ENCODE data around the gene TRAF3.

DNA sequence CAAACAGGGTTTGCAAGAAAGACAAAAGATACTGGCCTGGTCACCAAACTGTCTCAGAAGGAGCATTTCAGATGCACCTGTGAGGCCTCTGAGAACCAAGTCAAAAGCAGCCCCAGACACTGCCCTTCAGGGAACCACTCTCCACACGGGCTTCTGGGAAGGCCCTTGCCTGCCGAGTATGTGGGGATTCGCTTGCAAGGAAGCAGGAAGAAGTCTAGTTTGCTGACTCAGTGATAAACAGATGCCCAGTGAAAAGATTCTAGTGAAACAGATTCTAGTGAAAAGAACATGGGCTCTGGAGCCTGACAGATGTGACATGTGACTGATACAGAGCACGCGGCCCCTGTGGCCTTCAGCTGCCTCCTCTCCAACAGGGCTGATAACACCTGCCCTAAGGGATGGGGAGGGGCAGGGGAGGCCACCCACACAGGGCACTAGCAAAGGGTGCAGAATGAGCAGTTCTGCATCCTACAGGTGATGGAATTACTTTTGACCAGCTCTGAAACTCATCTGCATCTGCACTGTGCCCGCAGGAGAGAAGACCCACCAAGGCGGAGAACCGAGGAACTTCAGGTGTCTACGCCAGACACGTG is 164.3 kb downstream of the TRAF3 start:
- TF ChIP-seq, protein P1, sequence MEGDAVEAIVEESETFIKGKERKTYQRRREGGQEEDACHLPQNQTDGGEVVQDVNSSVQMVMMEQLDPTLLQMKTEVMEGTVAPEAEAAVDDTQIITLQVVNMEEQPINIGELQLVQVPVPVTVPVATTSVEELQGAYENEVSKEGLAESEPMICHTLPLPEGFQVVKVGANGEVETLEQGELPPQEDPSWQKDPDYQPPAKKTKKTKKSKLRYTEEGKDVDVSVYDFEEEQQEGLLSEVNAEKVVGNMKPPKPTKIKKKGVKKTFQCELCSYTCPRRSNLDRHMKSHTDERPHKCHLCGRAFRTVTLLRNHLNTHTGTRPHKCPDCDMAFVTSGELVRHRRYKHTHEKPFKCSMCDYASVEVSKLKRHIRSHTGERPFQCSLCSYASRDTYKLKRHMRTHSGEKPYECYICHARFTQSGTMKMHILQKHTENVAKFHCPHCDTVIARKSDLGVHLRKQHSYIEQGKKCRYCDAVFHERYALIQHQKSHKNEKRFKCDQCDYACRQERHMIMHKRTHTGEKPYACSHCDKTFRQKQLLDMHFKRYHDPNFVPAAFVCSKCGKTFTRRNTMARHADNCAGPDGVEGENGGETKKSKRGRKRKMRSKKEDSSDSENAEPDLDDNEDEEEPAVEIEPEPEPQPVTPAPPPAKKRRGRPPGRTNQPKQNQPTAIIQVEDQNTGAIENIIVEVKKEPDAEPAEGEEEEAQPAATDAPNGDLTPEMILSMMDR (IDR thresholded peaks at IDR 0.05; ENCODE audit: borderline replicate concordance, extremely low read depth, low read length, poor library complexity, severe bottlenecking) = no peak
- no peak for TF ChIP-seq EZH2 (IDR thresholded peaks at IDR 0.05; ENCODE audit: borderline replicate concordance, low read depth, low read length, severe bottlenecking)

All from DND-41 (cell line).